Activated T-cell treated with anti-CD3 and anti-CD28 coated beads for 24 hours (primary cell): ENCODE measurements around the gene TRAFD1.
"Not testable (repeated sequence)": the region's sequence is repeated elsewhere in the genome, so short reads cannot be mapped to it uniquely, and the experiment has no call there.

Source experiments
- DNase-seq: peaks from one replicate; pipeline ENCODE4 v3.0.0-alpha.2; 2020; ENCODE audit warnings: low read depth

TRAFD1 gene

GRCh38 chr12:112116232-112117060 lies 8.9 kb upstream of the TRAFD1 start:
- no peak for DNase-seq

GRCh38 chr12:112117685-112118084 lies 7.7 kb upstream of the TRAFD1 start:
- DNase-seq = no peak

GRCh38 chr12:112121780-112122565 lies 3.4 kb upstream of the TRAFD1 start:
- DNase-seq = no peak

DNA sequence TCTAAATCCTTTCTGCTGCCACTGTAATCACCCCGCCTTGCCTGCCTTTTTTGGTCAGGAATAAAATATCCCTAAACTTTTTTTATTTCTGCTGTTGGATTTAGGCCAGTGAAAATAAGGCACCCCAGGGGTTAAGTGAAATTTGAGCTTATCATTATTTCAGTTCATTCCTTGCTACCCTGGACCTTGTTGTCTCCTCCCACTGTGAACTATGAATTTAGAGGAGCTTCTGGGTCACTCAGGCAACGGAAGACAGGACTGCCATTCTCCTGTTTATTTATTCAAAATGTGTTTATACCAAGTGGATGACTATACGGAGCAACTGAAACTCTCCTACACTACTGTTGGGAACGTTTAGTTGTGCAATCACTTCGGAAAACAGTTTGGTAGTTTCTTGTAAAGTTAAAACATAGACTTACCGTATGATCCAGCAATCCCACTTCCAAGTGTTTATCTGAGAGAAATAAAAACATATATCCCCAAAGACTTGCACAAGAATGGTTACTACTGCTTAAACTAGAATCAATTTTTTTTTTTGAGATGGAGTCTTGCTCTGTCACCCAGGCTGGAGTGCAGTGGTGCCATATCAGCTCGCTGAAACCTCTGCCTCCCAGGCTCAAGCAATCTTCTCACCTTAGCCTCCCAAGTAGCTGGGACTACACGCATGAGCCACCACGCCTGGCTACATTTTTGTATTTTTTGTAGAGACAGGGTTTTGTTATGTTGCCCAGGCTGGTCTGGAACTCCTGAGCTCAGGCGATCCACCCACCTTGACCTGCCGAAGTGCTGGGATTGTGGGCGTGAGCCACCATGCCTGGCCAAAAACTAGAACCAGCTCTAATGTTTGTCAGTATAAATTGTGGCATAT lies 2.3 kb upstream of the TRAFD1 start:
- no peak for DNase-seq

- DNase-seq = no peak
Observed at GRCh38 chr12:112124918-112125249, 476 bp upstream of the TRAFD1 start.

DNA sequence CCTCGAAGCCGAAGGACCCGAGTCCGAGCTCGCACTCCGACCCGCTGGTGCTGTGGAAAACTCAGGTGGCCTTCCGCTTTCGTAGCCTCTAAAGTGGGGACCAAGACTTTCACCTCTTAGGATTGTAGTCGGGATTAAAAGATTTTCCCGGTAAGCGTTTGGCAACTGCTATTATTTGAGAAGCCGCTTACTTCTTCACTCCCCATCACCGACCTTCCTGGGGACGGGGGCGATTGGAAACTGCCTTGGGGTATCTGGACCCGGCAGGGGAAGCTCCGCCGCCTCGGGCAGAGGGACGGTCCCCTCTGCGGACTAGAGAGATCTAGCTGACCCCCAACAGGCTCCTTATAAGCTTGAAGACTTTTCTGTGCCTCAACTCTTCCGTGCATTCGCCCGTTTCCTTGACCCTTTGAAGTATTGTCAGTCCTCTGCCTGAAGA lies 659 bp downstream of the TRAFD1 start:
- DNase-seq = no peak

GRCh38 chr12:112126911-112127310 lies 1.6 kb downstream of the TRAFD1 start:
- DNase-seq = no peak

- DNase-seq = no peak
Observed at GRCh38 chr12:112130441-112130998, 5.2 kb downstream of the TRAFD1 start.

DNA sequence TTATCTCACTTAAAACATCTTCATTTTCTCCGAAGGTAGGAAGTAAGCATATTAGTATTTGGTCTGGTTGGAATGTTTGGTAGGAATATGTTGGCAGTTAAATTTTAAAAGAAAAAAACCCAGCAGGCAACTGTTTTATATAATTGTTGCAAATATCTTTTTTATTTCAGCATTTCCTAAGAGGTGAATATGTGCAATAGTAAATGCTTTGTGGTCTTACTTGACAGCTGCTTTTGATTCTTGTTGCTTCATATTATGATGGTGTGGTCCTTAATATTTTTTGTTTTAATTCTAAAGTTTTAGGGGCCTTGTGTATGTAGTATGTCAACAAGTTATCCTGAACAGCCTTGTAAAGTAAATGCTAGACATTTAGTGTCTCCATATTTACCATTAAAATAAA lies 6.3 kb downstream of the TRAFD1 start:
- DNase-seq = no peak

DNA sequence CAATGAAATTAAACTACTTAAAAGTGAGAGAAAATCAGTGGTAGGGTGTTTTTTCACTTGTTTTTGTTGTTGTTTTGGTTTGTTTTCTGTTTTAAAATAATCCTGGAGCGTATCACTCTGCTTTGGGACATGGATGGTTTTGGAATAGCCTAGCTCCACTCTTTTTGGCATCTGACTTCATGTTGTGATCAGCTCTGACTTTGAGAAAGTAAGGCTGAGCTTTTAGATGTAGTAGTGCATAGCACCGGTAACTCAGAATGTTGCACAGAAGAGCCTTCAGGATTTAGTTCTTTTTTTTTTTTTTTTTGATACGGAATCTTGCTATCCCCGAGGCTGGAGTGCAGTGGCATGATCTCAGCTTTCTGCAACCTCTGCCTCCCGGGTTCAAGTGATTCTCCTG lies 8.1 kb downstream of the TRAFD1 start:
- no peak for DNase-seq

DNA sequence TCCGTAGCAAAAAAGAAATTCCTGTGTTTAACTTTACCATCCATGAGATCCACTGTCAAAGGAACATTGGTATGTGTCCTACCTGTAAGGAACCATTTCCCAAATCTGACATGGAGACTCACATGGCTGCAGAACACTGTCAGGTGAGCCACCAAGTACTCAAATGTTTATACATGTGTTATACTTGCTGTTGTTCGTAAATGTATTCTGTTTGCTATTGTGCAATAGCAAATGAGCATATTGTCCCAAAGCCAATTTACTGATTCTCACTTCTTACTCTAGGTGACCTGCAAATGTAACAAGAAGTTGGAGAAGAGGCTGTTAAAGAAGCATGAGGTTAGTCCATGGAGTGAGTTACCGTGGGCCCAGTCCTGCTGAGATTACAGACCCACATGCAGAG lies 9.4 kb downstream of the TRAFD1 start:
- no peak for DNase-seq

- no peak for DNase-seq
Observed at GRCh38 chr12:112140728-112141127, 15.4 kb downstream of the TRAFD1 start.

GRCh38 chr12:112146123-112146522 lies 20.8 kb downstream of the TRAFD1 start:
- no peak for DNase-seq

DNA sequence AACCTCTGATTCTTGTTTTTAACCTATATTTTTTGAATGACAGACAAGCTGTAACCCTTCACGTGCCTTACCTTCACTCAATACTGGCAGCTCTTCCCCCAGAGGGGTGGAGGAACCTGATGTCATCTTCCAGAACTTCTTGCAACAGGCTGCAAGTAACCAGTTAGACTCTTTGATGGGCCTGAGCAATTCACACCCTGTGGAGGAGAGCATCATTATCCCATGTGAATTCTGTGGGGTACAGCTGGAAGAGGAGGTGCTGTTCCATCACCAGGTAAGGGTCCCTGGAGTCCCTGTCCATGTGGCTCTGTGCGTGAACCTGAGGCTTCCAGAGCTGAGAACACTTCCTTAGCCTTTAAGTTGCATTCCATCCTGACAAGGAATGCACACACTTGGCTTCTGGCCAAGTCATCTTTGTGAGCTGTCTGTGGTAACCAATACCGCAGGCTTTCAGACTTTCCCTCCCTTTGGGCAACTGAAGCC lies 22.7 kb downstream of the TRAFD1 start:
- DNase-seq = no peak

- no peak for DNase-seq
Observed at GRCh38 chr12:112149596-112149995, 24.2 kb downstream of the TRAFD1 start.

DNA sequence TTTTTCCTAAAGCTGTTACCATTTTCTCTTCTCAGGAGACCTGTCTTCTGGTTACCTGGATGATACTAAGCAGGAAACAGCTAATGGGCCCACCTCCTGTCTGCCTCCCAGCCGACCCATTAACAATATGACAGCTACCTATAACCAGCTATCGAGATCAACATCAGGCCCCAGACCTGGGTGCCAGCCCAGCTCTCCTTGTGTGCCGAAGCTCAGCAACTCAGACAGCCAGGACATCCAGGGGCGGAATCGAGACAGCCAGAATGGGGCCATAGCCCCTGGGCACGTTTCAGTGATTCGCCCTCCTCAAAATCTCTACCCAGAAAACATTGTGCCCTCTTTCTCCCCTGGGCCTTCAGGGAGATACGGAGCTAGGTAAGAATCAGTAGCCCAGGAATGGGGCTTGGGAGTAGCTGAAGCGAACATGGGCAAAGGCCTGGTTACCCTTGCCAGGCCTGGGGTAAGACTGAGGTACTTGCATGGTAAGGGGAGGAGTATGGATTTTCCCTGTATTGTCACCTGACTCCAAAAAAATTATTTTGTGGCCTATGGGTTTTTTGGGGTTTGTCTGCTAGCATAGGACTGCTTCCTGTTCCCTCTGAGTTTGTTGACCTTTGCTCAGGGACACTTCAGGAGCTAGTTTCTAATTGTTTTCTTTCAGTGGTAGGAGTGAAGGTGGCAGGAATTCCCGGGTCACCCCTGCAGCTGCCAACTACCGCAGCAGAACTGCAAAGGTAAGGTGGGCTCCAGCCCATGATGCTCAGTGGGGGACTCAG lies 26.6 kb downstream of the TRAFD1 start:
- no peak for DNase-seq

GRCh38 chr12:112153181-112153892 lies 28.0 kb downstream of the TRAFD1 start:
- DNase-seq = no peak

DNA sequence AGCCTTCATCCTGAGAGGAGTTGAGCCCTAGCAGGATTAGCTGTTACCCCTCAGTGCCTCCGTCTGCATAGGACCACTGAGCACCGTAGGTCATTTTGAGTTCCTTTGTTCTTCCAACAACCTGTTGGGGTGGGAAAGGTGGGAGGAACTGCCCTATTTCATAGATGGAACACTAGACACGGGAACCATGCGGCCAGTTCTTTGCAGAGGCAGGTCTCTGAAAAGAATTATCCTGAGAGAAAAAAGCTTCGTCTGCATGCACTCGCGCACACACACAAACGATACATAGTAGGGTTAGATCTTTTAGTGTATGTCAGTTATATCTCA lies 28.5 kb downstream of the TRAFD1 start:
- no peak for DNase-seq

GRCh38 chr12:112158461-112159145 lies 33.2 kb downstream of the TRAFD1 start:
- DNase-seq = not testable (repeated sequence)

DNA sequence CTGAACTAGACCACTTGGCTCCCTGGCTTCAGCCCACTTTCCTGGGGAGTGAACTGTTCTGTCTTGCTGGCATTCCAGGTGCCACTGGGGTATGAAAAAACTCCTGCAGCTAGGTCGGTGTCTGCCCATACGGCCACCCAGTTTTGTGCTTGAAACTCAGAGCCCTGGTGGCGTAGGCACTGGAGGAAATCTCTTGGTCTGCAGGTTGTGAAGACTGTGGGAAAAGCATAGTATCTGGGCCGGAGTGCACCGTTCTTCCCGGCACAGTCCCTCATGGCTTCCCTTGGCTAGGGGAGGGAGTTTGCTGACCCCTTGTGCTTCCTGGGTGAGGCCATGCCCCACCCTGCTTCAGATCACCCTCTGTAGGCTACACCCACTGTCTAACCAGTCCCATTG lies 33.8 kb downstream of the TRAFD1 start:
- no peak for DNase-seq
